HG03571 (cell line): ENCODE results near the gene SPOPL.
"Not testable (repeated sequence)": the region's sequence is repeated elsewhere in the genome, so short reads cannot be mapped to it uniquely, and the experiment has no call there.

Source experiments
- ATAC-seq: cut with Tn5 transposase; IDR thresholded peaks from one replicate; pipeline ENCODE4 v1.9.1; 2021; ENCODE audit not compliant: unreplicated experiment

The SPOPL gene

GRCh38 chr2:138501425-138502254, at the start of gene SPOPL:
SPOPL (plus strand) TSS chr2:138501770; CDS start chr2:138550217, 48,447 bp downstream.
- ATAC-seq = peak; percentile 73

GRCh38 chr2:138452324-138452723, 49.2 kb upstream of the SPOPL start:
- no peak for ATAC-seq

GRCh38 chr2:138453815-138454214, 47.8 kb upstream of the SPOPL start:
- ATAC-seq = no peak

GRCh38 chr2:138454761-138455160, 46.8 kb upstream of the SPOPL start:
- ATAC-seq = no peak

DNA sequence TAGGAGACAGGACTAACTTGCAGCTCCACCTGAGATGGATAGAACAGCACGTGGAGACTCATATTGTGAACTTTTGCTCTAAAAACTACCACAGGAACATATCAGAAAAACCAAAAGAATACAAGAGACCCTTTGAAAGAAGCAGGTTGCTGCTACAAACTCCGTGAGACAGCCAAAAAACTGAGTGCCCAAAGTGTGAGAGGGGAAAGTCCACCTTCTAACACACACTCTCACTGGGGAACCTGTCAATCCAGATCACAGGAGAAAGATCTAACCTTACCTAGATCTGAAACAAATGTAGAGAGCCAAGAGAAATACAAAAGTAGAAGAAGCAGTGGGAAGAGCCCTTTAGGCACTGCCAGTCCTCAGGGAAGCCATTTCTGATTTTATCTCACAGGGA, 46.3 kb upstream of the SPOPL start:
- ATAC-seq = no peak

DNA sequence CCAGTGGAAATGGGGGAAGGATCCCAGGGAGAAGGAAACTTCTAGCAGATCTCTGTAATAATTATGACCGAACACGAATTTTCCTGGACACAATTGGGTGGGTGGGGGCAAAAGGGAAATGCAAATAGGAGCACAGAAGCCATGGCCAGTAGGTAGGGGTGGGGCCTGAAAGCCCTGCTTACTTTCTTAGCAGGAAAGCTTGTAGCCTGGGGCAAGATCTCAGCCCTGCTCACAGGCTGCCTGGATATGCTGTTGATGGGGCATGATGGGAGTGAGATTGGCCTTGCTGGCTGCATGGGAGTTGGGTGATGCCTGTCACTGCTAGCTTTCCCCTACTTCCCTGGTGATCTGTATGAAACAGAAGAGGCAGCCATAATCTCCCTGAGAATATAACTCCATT, 45.9 kb upstream of the SPOPL start:
- no peak for ATAC-seq

DNA sequence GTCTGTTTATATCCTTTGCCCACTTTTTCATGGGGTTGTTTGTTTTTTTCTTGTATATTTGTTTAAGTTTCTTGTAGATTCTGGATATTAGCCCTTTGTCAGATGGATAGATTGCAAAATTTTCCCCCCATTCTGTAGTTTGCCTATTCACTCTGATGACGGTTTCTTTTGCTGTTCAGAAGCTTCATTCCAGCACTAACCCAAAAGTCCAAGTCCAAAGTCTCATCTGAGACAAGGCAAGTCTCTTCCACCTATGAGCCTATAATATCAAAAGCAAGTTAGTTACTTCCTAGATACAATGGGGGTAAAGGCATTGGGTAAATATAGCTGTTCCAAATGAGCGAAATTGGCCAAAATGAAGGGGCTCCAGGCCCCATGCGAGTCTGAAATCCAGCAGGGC, 38.9 kb upstream of the SPOPL start:
- ATAC-seq = not testable (repeated sequence)

GRCh38 chr2:138468617-138469016, 33.0 kb upstream of the SPOPL start:
- no peak for ATAC-seq

DNA sequence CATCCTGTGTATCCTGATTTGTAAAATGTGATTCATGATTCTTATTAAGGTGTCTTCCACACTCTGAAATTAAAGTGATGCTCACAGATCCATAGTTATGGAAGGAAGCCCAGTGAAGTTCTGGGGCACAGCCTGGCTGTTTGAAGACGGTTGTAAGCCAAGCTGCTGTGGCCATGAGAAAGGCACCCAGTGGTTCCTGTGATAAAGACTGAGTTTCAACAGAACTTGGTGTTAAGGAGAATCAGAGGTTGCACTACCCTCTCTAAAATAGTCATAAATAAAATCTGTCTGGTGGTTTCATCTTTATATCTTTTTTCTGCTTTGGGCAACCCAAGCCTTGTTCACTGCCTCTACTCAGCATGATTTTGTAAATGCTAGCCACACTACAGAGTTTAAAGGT, 32.2 kb upstream of the SPOPL start:
- no peak for ATAC-seq

DNA sequence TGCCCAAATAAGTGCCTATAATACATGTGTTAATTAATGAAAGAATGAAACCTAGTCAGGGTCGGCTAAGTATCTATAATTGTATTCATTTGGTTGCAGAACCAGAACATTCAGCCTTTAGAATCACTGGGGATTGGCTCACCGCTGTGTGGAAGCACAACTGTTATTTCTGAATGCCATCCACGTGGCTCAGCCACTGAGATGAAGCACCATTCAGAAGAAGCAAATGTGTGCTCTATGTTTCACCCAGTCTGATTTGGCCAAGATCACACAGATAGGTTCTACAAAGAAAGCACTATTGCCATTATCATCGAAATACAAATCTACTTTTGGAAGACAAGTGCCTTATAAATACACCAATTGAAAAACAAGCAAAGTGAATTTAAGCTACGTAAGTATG, 30.6 kb upstream of the SPOPL start:
- ATAC-seq = no peak

GRCh38 chr2:138474100-138474825, 27.3 kb upstream of the SPOPL start:
- no peak for ATAC-seq

- ATAC-seq = peak; percentile 85
Observed at GRCh38 chr2:138475277-138475776, 26.2 kb upstream of the SPOPL start.

GRCh38 chr2:138476186-138476585, 25.4 kb upstream of the SPOPL start:
- no peak for ATAC-seq

GRCh38 chr2:138476940-138477339, 24.6 kb upstream of the SPOPL start:
- no peak for ATAC-seq

- ATAC-seq = not testable (repeated sequence)
Observed at GRCh38 chr2:138482796-138483195, 18.8 kb upstream of the SPOPL start.

DNA sequence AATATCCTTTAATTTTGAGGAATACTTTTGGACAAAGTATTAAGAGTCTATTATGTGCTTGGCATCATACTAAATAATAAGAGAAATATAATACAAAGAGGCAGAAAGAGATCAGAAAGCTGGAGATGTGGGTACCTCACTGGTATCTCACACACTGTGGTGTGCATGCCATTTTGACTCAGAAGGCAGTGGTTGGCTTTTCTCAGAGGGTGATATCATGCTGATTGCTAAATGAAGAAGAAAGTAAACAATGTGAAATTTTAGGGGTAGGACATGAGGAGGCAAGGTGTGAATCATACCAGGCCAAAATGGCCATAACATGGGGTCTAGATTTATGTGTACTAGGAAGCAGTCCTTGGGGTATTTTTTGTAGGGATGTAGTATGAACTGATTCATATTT, 16.6 kb upstream of the SPOPL start:
- ATAC-seq = no peak

GRCh38 chr2:138486363-138487198, 15.0 kb upstream of the SPOPL start:
- no peak for ATAC-seq

- ATAC-seq = no peak
Observed at GRCh38 chr2:138490673-138491494, 10.7 kb upstream of the SPOPL start.

GRCh38 chr2:138491495-138491862, 10.1 kb upstream of the SPOPL start:
- no peak for ATAC-seq

- ATAC-seq = no peak
Observed at GRCh38 chr2:138492160-138492559, 9.4 kb upstream of the SPOPL start.
